Left lung (tissue), 10 donors: ENCODE data around the gene DNAJA2. TPM values are rescaled to one million over a fixed set of nuclear protein-coding genes. Genes with fewer than 3 reads are reported as not detected.

Source experiments
- ATAC-seq: fragments of 200-7000 bp; cut with Tn5 transposase; one replicate; pipeline ENCODE4 v1.9.1; 2020; ENCODE audit warnings: moderate library complexity
- DNase-seq, 4 donors: peaks; one replicate each; pipeline ENCODE4 v3.0.0-alpha.2; 2013 to 2020
- H3K27ac ChIP-seq, 2 donors: fragments of 200-600 bp; sonication (generic) in 1 of 2; one replicate each; pipeline versions ENCODE4 v1.5.0 to v1.8.0; 2020 to 2021
- H3K27me3 ChIP-seq, 2 donors: fragments of 200-600 bp; sonication (generic) in 1 of 2; one replicate each; pipeline versions ENCODE4 v1.5.0 to v1.8.0; 2020 to 2021
- H3K36me3 ChIP-seq, 2 donors: fragments of 200-600 bp; sonication (generic) in 1 of 2; one replicate each; pipeline versions ENCODE4 v1.5.0 to v1.8.0; 2020 to 2021
- H3K4me1 ChIP-seq, 2 donors: fragments of 200-600 bp; one replicate each; pipeline ENCODE4 v1.8.0; 2021
- H3K4me3 ChIP-seq, 2 donors: fragments of 200-600 bp; sonication (generic) in 1 of 2; one replicate each; pipeline versions ENCODE4 v1.5.0 to v1.8.0; 2020 to 2021; ENCODE audit warnings: mild to moderate bottlenecking in 1 of 2
- H3K9me3 ChIP-seq, 2 donors: fragments of 200-600 bp; sonication (generic) in 1 of 2; one replicate each; pipeline versions ENCODE4 v1.5.0 to v1.8.0; 2020 to 2021
- intact Hi-C, 2 donors: fragments of 100-400 bp; cut with DNase I; formaldehyde crosslinking; loops; one replicate each; pipeline versions ENCODE4 v1.11.2 to v1.14.2; 2022
- polyA plus RNA-seq, 6 donors: library from polyadenylated mRNA; unstranded; fragments of 120-200 nt; gene quantifications; one replicate each; pipeline ENCODE4 v1.2.1, GENCODE V29; 2013; ENCODE audit not compliant: insufficient read length in 6 of 6
- total RNA-seq, 2 donors: library from RNA; stranded (reverse); fragmentation: NEBNext Ultra II Directional; extraction: Animal tissue kit (Norgen Biotek cat#: 25700); gene quantifications; one replicate each; pipeline ENCODE4 v1.2.1, GENCODE V29; 2021
- TF ChIP-seq, protein P1 (sequence below), 2 donors: fragments of 200-600 bp; sonication (generic) in 1 of 2; IDR thresholded peaks; one replicate each; pipeline versions ENCODE4 v1.5.0 to v1.8.0; 2021; ENCODE audit warnings: antibody characterized with exemption in 2 of 2
- donor health status: DM: no; HTN: yes; CAD: no.
- donor health status: DM: no; HTN: no; CAD: no.

The DNAJA2 gene
- total and polyA plus RNA-seq, 8 donors, result 41.8 to 71.4 (median 67.2) TPM

DNA sequence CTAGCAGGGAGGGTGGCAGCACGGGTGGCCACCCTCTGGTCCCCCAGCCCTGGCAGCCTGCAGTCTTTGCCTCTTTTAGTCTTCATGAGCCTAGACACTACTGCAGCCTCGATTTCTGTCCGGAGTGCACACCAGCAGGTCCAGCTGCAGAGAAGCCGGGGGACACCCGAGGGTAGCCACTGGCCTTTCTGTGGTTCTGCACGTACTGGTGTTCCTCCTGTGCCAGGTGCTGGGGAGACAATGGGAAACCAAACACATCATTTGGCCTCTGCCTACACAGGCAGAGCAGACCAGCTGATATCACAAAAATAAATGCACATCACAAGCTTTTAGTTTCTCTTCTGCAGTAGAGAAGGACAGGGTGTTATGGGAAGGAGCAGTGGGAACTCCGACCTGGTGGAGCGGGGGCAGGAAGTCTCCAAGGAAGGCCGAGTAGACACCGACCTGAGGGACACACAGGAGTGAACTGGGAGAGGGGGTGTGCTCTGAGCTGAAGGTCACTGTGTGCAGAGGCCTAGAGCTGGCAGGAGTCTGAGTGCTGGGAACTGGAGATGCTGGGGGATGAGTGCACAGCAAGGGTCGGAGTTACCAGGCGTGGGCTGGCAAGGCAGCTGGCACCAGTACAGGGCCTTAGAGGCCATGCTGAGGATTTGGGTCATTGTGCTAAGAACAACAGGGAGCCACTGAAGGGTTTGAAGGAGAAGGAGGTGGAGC, 66.3 kb downstream of the DNAJA2 start:
- no peak overlapping the region for H3K27ac ChIP-seq
- DNase-seq (no peak), ATAC-seq (no peak)
- no peak overlapping the region for H3K4me3 ChIP-seq
- H3K9me3 ChIP-seq, result no peaks in the 10 kb centered on the region
- no peaks in the 10 kb centered on the region for H3K27me3 ChIP-seq
- intact Hi-C loops, result loop anchor here in 1 of 2 donors (5.0 kb wide), 1 partner anchor 55 kb away; no protein-coding TSS in a partner anchor
- peaks cover 0 to 4% of the 10 kb centered on the region in 2 donors for H3K36me3 ChIP-seq
- TF ChIP-seq, protein P1, sequence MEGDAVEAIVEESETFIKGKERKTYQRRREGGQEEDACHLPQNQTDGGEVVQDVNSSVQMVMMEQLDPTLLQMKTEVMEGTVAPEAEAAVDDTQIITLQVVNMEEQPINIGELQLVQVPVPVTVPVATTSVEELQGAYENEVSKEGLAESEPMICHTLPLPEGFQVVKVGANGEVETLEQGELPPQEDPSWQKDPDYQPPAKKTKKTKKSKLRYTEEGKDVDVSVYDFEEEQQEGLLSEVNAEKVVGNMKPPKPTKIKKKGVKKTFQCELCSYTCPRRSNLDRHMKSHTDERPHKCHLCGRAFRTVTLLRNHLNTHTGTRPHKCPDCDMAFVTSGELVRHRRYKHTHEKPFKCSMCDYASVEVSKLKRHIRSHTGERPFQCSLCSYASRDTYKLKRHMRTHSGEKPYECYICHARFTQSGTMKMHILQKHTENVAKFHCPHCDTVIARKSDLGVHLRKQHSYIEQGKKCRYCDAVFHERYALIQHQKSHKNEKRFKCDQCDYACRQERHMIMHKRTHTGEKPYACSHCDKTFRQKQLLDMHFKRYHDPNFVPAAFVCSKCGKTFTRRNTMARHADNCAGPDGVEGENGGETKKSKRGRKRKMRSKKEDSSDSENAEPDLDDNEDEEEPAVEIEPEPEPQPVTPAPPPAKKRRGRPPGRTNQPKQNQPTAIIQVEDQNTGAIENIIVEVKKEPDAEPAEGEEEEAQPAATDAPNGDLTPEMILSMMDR (IDR thresholded peaks at IDR 0.05), result no peak
- no peaks in the 10 kb centered on the region for H3K4me1 ChIP-seq

DNA sequence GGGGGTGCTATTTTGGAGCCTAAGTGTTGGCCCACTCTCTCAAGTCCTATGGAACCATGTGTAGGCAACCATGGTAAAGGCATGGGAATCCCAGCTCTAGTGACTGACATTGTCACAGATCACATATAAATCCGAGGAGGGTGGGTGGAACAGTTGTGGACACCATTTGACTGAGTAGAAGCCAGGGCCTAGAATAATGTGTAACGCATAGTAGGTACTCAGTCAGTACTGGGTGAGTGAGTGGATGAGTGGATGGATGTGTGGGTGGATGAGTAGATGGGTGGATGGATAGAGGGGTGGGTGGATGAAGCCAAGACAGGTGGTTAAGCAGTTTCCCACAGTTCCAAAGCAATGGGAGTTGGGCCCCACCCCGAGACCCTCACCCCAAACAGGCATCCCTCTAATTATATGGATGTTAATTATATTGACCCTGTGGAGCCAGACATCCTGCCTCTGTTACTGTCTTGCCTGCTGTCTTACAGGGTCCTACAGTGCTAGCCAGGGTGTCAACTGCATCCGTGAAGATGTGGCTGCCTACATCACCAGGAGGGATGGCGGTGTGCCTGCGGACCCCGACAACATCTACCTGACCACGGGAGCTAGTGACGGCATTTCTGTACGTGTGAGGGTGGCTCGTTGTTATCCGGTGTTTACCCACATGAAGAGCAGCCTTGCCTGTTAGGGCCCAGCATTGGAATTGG, 67.0 kb downstream of the DNAJA2 start:
- intact Hi-C loops, result loop anchor here in 1 of 2 donors (5.0 kb wide), 1 partner anchor 54 kb away; no protein-coding TSS in a partner anchor
- no peaks in the 10 kb centered on the region for H3K4me1 ChIP-seq
- TF ChIP-seq, protein P1 (IDR thresholded peaks at IDR 0.05), result no peak

More for the DNA sequence above, 67.0 kb downstream of the DNAJA2 start:
- Histone ChIP-seq H3K27ac (no peak overlapping the region), H3K9me3 (no peaks in the 10 kb centered on the region), H3K27me3 (no peaks in the 10 kb centered on the region), H3K4me3 (no peak overlapping the region), H3K36me3 (peaks cover 0 to 12% of the 10 kb centered on the region in 2 donors)
- no peak for ATAC-seq
- DNase-seq, result no peak

Other genes with a start within 250 kb of the DNAJA2 start
- gene MYLK3, start 225.3 kb downstream of the DNAJA2 start, total RNA-seq, result 1 to 10 TPM in 1 of 2 donors, under 1 TPM in 1; 0.03 to 1.2 TPM
- 1 to 10 TPM in 1 of 6 donors, under 1 TPM in 5; 0.48 to 1.1 (median 0.58) TPM for gene MYLK3, start 225.3 kb downstream of the DNAJA2 start, polyA plus RNA-seq
- gene C16orf87, start 142.5 kb downstream of the DNAJA2 start, total RNA-seq, result 1 to 10 TPM; 6.2 to 9.3 TPM
- gene C16orf87, start 142.5 kb downstream of the DNAJA2 start, polyA plus RNA-seq, result 10 to 100 TPM; 19.3 to 23.2 (median 22.1) TPM
- gene GPT2, start 89.3 kb downstream of the DNAJA2 start, total RNA-seq, result 1 to 10 TPM; 9.1 to 10.0 TPM
- 10 to 100 TPM; 33.3 to 44.9 (median 38.7) TPM for gene GPT2, start 89.3 kb downstream of the DNAJA2 start, polyA plus RNA-seq
- gene NETO2, start 170.3 kb upstream of the DNAJA2 start, total RNA-seq, result 10 to 100 TPM in 1 of 2 donors, 1 to 10 TPM in 1; 9.7 to 12.1 TPM
- 10 to 100 TPM; 41.6 to 49.9 (median 45.1) TPM for gene NETO2, start 170.3 kb upstream of the DNAJA2 start, polyA plus RNA-seq